ENCODE data around the gene SNAP25.

Gene SNAP25

GRCh38 chr20:10328897-10329255 lies 110.2 kb downstream of the SNAP25 start:
- H3K4me3 ChIP-seq (ENCODE audit: low read depth, low read length) = no peak overlapping the region
- ChIA-PET POLR2A (no interaction called here), CTCF (no interaction called here)
- no peak for DNase-seq (ENCODE audit: low read depth, low spot score)
- no peak for TF ChIP-seq CTCF (IDR thresholded peaks at IDR 0.05; ENCODE audit: insufficient read depth, low read length, missing control alignments)

- ChIA-PET CTCF (no interaction called here), POLR2A (no interaction called here)
- no peak for TF ChIP-seq CTCF (IDR thresholded peaks at IDR 0.05; ENCODE audit: insufficient read depth, low read length, missing control alignments)
- no peak overlapping the region for H3K4me3 ChIP-seq (ENCODE audit: low read depth, low read length)
- no peak for DNase-seq (ENCODE audit: low read depth, low spot score)
These were observed 110.9 kb downstream of the SNAP25 start for GRCh38 chr20:10329387-10330005.

- CTCF ChIA-PET = no interaction called here
- POLR2A ChIA-PET = no interaction called here
- no peak for DNase-seq (ENCODE audit: low read depth, low spot score)
- no peak for TF ChIP-seq CTCF (IDR thresholded peaks at IDR 0.05; ENCODE audit: insufficient read depth, low read length, missing control alignments)
- no peak overlapping the region for H3K4me3 ChIP-seq (ENCODE audit: low read depth, low read length)
These were observed 111.4 kb downstream of the SNAP25 start for GRCh38 chr20:10330071-10330470.

- H3K4me3 ChIP-seq (ENCODE audit: low read depth, low read length) = no peak overlapping the region
- ChIA-PET CTCF (interaction anchor here (1.3 kb wide), 1 partner anchor 95 kb away, joined by 4 read pairs; no protein-coding TSS in a partner anchor), POLR2A (no interaction called here)
- no peak for TF ChIP-seq CTCF (IDR thresholded peaks at IDR 0.05; ENCODE audit: insufficient read depth, low read length, missing control alignments)
- no peak for DNase-seq (ENCODE audit: low read depth, low spot score)
These were observed 114.2 kb downstream of the SNAP25 start for GRCh38 chr20:10332656-10333415.

- no peak for TF ChIP-seq CTCF (IDR thresholded peaks at IDR 0.05; ENCODE audit: insufficient read depth, low read length, missing control alignments)
- POLR2A ChIA-PET = no interaction called here
These were observed 118.5 kb downstream of the SNAP25 start for GRCh38 chr20:10336959-10337729.

More at GRCh38 chr20:10336959-10337729, 118.5 kb downstream of the SNAP25 start:
- CTCF ChIA-PET = no interaction called here
- no peak for DNase-seq (ENCODE audit: low read depth, low spot score)
- H3K4me3 ChIP-seq (ENCODE audit: low read depth, low read length) = no peak overlapping the region

Measured in AG04449 (cell line).